ENCODE data around the gene ETS1.

ETS1 gene

DNA sequence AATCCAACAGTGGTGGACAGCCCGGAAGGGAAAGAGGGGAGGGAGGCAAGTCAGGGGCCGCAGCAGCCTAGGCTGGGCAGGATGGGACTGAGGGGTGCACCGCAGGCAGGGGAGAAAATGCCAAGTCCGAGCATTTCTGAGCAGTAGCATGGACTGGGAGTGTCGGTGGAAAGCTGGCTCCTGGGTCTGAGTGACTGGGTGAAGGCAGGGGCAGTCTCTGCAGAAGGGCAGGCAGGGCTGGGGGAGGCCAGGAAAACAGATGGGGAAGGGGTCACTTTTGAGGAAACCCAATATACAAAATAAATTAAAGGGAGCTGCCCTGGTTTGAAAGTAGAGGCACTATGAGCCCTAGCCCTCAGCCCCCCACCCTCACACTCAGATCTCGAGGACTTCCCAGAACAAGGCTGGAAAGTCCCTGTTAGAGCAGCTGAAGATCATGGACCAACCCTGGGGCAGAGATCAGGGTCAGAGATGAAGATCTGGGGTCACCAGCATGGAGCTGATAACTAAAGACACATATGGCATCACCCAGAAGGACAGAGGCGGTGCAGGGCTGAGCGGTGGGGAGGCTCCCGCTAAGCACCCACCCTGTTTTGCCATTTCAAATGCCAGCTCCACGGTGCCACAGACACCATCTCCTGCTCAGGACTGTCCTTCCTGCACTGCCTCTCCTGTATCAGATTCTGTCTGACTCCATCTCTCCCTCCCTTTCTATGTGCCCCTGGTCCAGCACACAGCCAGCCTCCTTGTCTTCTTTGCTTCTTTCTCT is 32.4 kb upstream of the ETS1 start:
- DNase-seq (ENCODE audit: low read depth in 2 of 2): no peak

GRCh38 chr11:128619007-128619406 is 31.6 kb upstream of the ETS1 start:
- no peak for DNase-seq (ENCODE audit: low read depth in 2 of 2)

DNA sequence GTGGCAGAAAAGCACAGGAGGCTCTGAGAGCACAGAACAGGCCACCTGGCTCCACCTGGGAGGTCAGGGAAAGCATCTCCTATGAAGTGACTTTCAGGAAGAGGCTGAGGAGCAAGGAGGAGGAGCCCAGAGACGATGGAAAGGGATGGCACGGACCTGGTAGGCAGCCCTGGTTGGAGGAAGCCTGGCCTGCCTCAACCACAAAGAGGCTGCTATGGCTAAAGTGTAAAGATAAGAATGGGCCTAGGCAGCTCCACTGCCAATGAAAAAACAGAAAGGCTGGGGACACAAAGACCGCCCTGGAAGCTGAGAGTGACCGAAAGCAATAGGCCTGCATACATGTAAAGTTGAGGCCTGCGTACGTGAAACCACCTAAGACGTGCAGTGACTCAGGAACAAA is 31.2 kb upstream of the ETS1 start:
- no peak for DNase-seq (ENCODE audit: low read depth in 2 of 2)

- DNase-seq (ENCODE audit: low read depth in 2 of 2): no peak
Observed at GRCh38 chr11:128616161-128616560, 28.8 kb upstream of the ETS1 start.

DNA sequence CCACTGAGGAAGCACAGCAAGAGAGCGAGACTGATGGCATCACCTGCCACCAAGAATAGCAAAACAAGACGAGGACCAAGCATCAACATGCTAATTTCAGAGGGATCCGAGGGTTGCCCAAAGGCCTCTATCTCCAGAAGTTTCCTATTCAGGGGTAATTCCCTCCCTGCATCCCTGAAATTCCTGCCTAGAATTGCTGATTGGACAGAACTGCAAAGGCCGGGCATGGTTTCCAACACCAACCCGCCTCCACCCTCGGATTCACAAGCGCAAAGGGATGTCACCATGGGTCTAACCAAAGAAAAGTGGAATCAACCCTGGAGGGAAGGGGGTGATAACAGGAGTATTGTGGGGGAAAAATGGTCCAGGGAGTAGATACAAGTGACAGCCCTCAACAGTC is 28.3 kb upstream of the ETS1 start:
- no peak for DNase-seq (ENCODE audit: low read depth in 2 of 2)

DNA sequence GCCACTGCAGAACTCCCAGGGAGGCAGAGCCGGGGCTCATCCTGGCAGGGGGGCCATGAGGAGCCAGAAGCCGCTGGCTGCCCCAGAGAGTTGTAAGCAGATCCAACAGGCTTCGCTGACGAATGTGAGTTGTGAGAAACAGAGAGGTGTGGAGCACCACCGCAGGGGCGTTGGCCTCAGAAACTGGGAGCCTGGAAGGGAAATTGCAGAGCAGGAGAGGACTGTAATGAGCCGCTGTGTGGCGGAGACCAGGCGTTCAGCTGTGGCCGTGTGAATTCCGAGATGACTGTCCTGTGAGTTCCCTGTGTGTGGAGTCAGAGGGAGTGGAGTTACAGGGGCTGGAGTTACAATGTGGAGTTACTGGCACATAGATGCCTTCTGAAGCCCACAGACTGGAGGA is 27.7 kb upstream of the ETS1 start:
- DNase-seq (ENCODE audit: low read depth in 2 of 2): no peak

GRCh38 chr11:128614026-128614425 is 26.7 kb upstream of the ETS1 start:
- no peak for DNase-seq (ENCODE audit: low read depth in 2 of 2)

- no peak for DNase-seq (ENCODE audit: low read depth in 2 of 2)
Observed at GRCh38 chr11:128613300-128613995, 26.1 kb upstream of the ETS1 start.

GRCh38 chr11:128610721-128611617 is 23.6 kb upstream of the ETS1 start:
- DNase-seq (ENCODE audit: low read depth in 2 of 2): no peak

DNA sequence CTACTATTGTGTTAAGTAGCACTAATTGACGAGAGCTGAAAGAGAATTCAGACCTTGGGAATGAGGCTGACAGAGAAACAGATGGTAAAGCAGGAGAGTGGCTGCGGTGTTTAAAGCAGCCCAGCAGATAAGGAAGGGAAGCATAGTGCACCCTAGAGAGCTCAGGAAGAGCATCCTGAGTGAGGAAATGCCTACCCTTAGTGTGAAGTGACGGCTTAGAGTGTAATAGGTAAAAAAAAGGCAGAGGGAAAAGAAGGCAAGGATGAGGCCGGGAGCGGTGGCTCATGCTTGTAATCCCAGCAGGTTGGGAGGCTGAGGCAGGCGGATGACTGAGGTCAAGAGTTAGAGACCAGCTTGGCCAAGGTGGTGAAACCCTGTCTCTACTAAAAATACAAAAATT is 22.4 kb upstream of the ETS1 start:
- DNase-seq (ENCODE audit: low read depth in 2 of 2): no peak

GRCh38 chr11:128608746-128609407 is 21.5 kb upstream of the ETS1 start:
- no peak for DNase-seq (ENCODE audit: low read depth in 2 of 2)

GRCh38 chr11:128607819-128608218 is 20.5 kb upstream of the ETS1 start:
- no peak for DNase-seq (ENCODE audit: low read depth in 2 of 2)

- no peak for DNase-seq (ENCODE audit: low read depth in 2 of 2)
Observed at GRCh38 chr11:128604723-128605122, 17.4 kb upstream of the ETS1 start.

DNA sequence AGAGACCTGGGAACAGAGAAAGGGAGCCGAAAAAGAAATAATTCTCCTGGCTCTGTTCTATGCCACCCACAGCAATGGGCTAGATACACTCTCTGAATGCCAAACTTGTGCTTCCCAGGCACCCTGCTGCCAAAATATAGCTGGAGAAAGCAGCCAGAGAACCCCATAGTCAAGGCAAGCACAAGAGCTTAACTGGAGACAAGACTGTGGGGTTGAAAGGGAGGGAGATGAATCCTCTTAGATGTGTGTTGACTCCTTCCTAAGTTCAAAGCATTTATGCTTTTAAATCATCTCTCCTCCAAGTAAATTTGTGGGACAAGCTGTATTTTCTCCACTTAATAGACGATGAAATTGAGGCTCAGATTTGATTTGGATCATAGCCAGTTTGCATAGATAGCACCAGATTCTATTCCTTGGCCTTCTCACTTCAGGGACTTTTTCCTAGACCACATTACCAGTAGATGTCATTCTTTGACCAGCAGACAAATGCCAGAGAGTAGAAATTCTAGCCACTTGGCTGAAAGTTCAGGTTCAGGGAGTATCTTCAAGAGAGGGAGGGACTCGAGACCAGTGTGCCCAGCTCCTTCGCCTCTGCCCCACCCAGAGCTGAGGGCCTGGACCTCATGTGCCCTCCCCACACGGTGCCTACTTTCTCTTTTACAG is 16.5 kb upstream of the ETS1 start:
- no peak for DNase-seq (ENCODE audit: low read depth in 2 of 2)

DNA sequence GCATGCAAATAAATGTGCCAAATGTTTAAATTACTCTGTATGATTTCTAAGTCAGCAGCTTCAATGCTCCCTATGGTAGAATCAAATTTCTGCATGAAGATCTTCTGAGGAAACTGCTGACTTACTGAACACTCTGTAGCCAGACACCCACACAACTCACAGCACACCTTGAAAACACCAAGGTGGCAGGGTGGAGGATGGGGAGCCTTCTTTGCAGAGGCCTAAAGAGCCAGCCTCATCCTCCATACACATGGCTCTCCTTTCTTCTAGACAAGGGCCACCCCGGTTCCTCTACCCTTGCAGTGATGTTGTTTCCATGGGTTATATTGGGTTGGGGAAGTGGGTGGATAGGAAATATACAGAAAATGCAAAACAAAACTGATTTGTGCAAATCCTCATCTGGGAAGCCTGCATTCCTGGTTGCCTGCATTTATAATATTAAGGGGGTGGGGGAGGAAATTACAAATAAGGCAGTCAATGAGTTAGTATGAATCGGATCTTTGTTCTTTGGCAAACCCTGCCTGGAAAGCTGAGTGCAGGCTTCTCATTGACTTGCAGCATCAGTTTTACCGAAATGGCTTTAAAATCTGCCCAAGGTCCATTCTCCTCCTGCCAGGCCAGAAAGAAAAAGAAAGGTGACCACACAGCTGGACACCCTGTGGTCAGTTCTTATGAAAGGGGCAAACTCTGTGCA is 15.8 kb upstream of the ETS1 start:
- no peak for DNase-seq (ENCODE audit: low read depth in 2 of 2)

- DNase-seq (ENCODE audit: low read depth in 2 of 2): no peak
Observed at GRCh38 chr11:128599729-128600128, 12.4 kb upstream of the ETS1 start.

DNA sequence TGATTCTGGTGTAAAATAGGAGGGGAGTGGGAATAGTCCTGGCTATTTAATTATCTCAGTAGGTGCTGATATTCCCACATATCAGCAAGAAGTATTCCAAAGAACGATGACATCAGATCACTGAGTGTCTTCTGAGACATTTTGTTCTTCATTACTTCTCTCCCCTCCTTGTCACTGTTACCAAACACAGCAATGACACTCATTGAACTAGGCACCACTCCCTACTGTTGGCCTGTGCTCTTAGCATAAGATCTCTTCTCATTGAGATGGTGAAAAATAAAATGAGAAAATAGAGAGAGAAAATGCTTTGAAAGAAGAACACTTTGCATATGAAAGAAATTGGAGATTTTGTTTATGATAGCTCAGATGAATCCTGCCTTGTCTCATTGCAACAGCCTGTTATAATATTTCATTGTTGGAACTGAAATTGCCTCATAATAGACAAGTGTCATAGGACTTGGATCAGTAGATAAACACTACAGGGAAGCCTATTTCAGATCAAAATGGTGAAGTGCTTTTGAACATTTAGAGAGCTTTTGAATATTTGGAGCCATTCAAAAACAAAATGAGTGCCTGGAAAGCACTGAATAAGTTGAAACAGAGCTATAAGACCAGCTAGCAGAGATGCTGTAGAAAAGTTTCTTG is 11.3 kb upstream of the ETS1 start:
- no peak for DNase-seq (ENCODE audit: low read depth in 2 of 2)

DNA sequence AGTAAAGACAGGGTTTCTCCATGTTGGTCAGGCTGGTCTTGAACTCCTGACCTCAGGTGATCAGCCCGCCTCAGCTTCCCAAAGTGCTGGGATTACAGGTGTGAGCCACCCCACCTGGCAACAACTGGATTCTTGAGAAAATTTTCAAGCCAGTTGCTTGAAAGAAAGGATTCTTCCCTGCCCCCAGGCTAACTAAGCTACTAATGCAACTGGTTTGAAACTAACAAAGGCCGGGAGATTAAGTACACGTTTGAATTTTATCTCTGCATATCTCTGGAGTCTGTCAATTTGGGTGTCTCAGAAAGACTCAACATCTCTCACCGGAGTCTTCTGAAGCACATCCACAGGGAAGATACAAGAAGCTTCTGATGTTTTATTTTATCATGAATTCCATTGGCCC is 10.7 kb upstream of the ETS1 start:
- no peak for DNase-seq (ENCODE audit: low read depth in 2 of 2)

- no peak for DNase-seq (ENCODE audit: low read depth in 2 of 2)
Observed at GRCh38 chr11:128597209-128597608, 9.9 kb upstream of the ETS1 start.

- DNase-seq (ENCODE audit: low read depth in 2 of 2): no peak
Observed at GRCh38 chr11:128596250-128596649, 8.9 kb upstream of the ETS1 start.

All from stimulated activated CD4-positive, alpha-beta T cell treated with anti-CD3 and anti-CD28 coated beads, Interleukin-15, amount 100 ng/mL, for 48 hours (primary cell).